ENCODE measurements around the gene PRDM5.

PRDM5 gene

DNA sequence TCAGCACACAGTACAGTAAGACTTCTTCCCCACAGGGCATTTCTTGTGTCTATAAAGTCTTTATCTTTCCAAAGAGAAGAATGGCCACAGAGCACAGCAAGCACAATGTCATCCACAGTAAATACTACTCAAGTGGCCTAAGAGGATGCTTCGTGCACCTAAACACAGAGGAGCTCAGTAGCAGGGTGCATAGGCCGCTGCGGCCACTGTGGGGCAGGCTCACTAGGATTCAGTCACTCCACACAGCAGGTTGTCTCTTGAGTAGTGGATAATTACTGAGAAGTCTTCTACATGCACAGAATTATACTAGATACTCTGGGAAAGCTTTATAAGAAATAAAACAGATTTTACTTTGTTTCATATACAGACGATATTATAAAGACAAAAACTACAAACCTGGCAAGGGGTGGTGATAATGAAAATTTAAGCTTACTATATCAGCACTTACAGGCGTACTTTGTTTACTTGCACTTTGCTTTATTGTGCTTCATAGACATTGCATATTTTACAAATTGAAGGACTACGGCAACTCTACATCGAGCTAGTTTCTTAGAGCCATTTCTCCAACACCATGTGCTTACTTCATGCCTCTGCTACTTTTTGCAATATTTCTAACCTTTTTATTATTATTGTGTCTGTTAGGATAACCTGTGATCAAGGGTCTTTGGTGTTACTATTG, 78.5 kb downstream of the PRDM5 start:
- Histone ChIP-seq H3K27ac (ENCODE audit: low read depth, low read length, poor library complexity, severe bottlenecking) (no peak overlapping the region), H3K9ac (ENCODE audit: low read length) (no peak overlapping the region), H4K20me1 (ENCODE audit: insufficient read depth, low read length) (no peaks in the 10 kb centered on the region), H3K4me1 (ENCODE audit: insufficient read depth, low read length, severe bottlenecking) (peaks cover 7% of the 10 kb centered on the region), H3K9me2 (ENCODE audit: low read depth, low read length) (no peaks in the 10 kb centered on the region), H3K27me3 (ENCODE audit: insufficient read depth, low read length) (no peaks in the 10 kb centered on the region), H3K36me3 (ENCODE audit: insufficient read depth, low read length) (no peaks in the 10 kb centered on the region), H2AFZ (ENCODE audit: low read length) (no peak overlapping the region), H3K4me3 (ENCODE audit: low read depth, low read length, poor library complexity, severe bottlenecking) (no peak overlapping the region), H3K9me3 (ENCODE audit: low read length) (0 out of 2 replicates have a peak, but pooled peaks cover 4% of the 10 kb centered on the region), H3K4me2 (ENCODE audit: low read length) (no peak overlapping the region), H3K79me2 (ENCODE audit: insufficient read depth, low read length) (no peaks in the 10 kb centered on the region), H3F3A (ENCODE audit: insufficient read depth, low read length) (no peaks in the 10 kb centered on the region)
- TF ChIP-seq CTCF (IDR thresholded peaks at IDR 0.05; ENCODE audit: low read length) (peak; percentile 64), EZH2 (IDR thresholded peaks at IDR 0.05; ENCODE audit: borderline replicate concordance, low read length) (no peak)

DNA sequence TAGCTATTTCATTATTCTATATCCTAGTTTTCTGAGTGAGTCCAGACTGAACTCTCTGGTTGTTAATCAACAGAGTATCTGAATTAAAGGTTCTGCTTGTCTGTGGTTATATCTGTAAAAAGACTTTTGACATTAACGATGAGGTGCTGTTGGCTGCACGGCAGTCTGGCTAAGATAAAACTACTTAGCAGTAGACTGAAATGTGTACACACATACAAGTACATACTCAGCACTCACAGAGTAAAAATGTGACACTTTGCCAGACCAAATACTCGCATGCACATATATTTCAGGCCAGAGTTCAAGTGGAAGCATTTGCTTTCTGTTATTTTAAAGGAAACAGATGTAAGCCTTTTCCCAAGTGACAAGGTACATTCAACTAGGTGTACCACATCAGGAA, 80.5 kb downstream of the PRDM5 start:
- Histone ChIP-seq H3K79me2 (ENCODE audit: insufficient read depth, low read length) (no peaks in the 10 kb centered on the region), H2AFZ (ENCODE audit: low read length) (no peak overlapping the region), H3K4me2 (ENCODE audit: low read length) (no peak overlapping the region)

GRCh38 chr4:120841580-120841979, 80.9 kb downstream of the PRDM5 start:
- Histone ChIP-seq H3K27ac (ENCODE audit: low read depth, low read length, poor library complexity, severe bottlenecking) (no peak overlapping the region), H3K27me3 (ENCODE audit: insufficient read depth, low read length) (no peaks in the 10 kb centered on the region), H3F3A (ENCODE audit: insufficient read depth, low read length) (no peaks in the 10 kb centered on the region), H3K4me2 (ENCODE audit: low read length) (no peak overlapping the region), H2AFZ (ENCODE audit: low read length) (no peak overlapping the region), H4K20me1 (ENCODE audit: insufficient read depth, low read length) (no peaks in the 10 kb centered on the region), H3K36me3 (ENCODE audit: insufficient read depth, low read length) (no peaks in the 10 kb centered on the region), H3K9me3 (ENCODE audit: low read length) (0 out of 2 replicates have a peak, but pooled peaks cover 5% of the 10 kb centered on the region), H3K9ac (ENCODE audit: low read length) (no peak overlapping the region), H3K4me3 (ENCODE audit: low read depth, low read length, poor library complexity, severe bottlenecking) (no peak overlapping the region), H3K4me1 (ENCODE audit: insufficient read depth, low read length, severe bottlenecking) (peaks cover 7% of the 10 kb centered on the region), H3K79me2 (ENCODE audit: insufficient read depth, low read length) (no peaks in the 10 kb centered on the region), H3K9me2 (ENCODE audit: low read depth, low read length) (no peaks in the 10 kb centered on the region)
- no peak for TF ChIP-seq EZH2 (IDR thresholded peaks at IDR 0.05; ENCODE audit: borderline replicate concordance, low read length)
- TF ChIP-seq CTCF (IDR thresholded peaks at IDR 0.05; ENCODE audit: low read length) = no peak

More for the DNA sequence above, 80.5 kb downstream of the PRDM5 start:
- no peaks in the 10 kb centered on the region for H3F3A ChIP-seq (ENCODE audit: insufficient read depth, low read length)
- 0 out of 2 replicates have a peak, but pooled peaks cover 5% of the 10 kb centered on the region for H3K9me3 ChIP-seq (ENCODE audit: low read length)
- H3K9ac ChIP-seq (ENCODE audit: low read length) = no peak overlapping the region
- no peak overlapping the region for H3K27ac ChIP-seq (ENCODE audit: low read depth, low read length, poor library complexity, severe bottlenecking)
- no peaks in the 10 kb centered on the region for H3K36me3 ChIP-seq (ENCODE audit: insufficient read depth, low read length)
- no peaks in the 10 kb centered on the region for H4K20me1 ChIP-seq (ENCODE audit: insufficient read depth, low read length)
- no peaks in the 10 kb centered on the region for H3K9me2 ChIP-seq (ENCODE audit: low read depth, low read length)
- no peak overlapping the region for H3K4me3 ChIP-seq (ENCODE audit: low read depth, low read length, poor library complexity, severe bottlenecking)
- H3K27me3 ChIP-seq (ENCODE audit: insufficient read depth, low read length) = no peaks in the 10 kb centered on the region
- TF ChIP-seq EZH2 (IDR thresholded peaks at IDR 0.05; ENCODE audit: borderline replicate concordance, low read length) = no peak
- TF ChIP-seq CTCF (IDR thresholded peaks at IDR 0.05; ENCODE audit: low read length) = no peak
- H3K4me1 ChIP-seq (ENCODE audit: insufficient read depth, low read length, severe bottlenecking) = peaks cover 7% of the 10 kb centered on the region

All from OCI-LY1 (cell line).